Measurements from ENCODE around the gene TCF3. TPM values are rescaled to one million over a fixed set of nuclear protein-coding genes. Genes with fewer than 3 reads are reported as not detected.

Gene TCF3
- polyA plus RNA-seq, 1 donor from 2014 or later = 31.7 TPM

DNA sequence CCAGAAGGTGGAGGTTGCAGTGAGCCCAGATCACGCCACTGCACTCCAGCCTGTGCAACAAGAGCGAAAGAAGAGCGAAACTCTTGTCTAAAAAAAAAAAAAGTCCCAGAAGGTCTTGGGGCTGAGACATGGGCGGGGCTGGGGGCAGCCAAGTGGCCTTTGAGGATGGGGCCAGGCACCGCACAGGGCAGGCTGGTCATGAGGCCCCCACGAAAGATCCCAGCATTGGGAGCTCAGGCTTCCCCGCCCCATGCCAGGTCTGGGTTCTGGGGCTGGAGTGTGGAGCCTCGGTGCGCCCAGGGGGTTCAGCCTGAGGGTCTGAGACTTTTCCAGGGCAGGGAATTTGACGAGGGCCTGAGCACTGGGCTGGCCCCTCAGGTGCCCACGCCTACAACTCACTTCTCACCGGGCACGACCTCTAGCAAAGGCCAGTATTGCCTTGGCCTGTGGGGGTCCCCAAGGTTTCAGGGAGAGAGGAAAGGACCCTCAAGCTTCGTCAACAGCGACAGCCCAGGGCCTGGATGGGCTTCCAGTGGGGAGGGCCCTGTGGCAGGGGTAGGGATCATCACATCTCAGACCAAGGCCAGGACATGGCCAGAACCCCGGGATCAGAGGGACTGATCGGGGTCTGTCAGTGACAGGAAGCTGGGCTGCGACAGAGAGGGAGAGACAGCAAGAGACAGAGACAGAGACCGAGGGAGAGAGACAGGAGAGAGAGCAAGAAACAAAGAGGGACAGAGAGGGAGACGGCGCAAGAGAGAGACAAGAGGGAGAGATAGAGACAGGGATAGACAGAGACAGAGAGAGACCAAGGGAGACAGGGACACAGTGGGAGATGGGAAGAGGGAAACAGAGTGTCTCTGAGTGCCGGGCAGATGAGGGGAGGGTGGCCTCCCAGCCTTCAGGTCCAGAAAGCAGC is 76.8 kb downstream of the TCF3 start:
- Histone ChIP-seq H3K4me3 (ENCODE audit: low read length) (no peak overlapping the region), H3K9me3 (ENCODE audit: low read length) (no peaks in the 10 kb centered on the region), H4K20me1 (ENCODE audit: insufficient read depth) (no peaks in the 10 kb centered on the region), H3K36me3 (ENCODE audit: insufficient read depth, low read length) (peaks cover 2% of the 10 kb centered on the region), H2AFZ (ENCODE audit: low read depth, low read length) (no peak overlapping the region), H3K4me2 (ENCODE audit: low read length) (no peak overlapping the region), H3K27me3 (ENCODE audit: insufficient read depth, low read depth, low read length) (no peaks in the 10 kb centered on the region), H3K27ac (ENCODE audit: low read length) (no peak overlapping the region), H3K79me2 (replicated peaks; ENCODE audit: insufficient read depth, low read length) (no peaks in the 10 kb centered on the region), H3F3A (ENCODE audit: insufficient read depth, low read length, poor library complexity, severe bottlenecking) (no peaks in the 10 kb centered on the region), H3K9me2 (ENCODE audit: insufficient read depth, low read length) (no peaks in the 10 kb centered on the region), H3K9ac (ENCODE audit: low read length) (no peak overlapping the region)
- TF ChIP-seq RAD21 (conservative IDR thresholded peaks at IDR 0.05) = no peak
- no peak for TF ChIP-seq POLR2AphosphoS5 (IDR thresholded peaks at IDR 0.05)
- no peak for TF ChIP-seq EP300 (conservative IDR thresholded peaks at IDR 0.05; ENCODE audit: poor library complexity, severe bottlenecking)
- TF ChIP-seq, protein P1, sequence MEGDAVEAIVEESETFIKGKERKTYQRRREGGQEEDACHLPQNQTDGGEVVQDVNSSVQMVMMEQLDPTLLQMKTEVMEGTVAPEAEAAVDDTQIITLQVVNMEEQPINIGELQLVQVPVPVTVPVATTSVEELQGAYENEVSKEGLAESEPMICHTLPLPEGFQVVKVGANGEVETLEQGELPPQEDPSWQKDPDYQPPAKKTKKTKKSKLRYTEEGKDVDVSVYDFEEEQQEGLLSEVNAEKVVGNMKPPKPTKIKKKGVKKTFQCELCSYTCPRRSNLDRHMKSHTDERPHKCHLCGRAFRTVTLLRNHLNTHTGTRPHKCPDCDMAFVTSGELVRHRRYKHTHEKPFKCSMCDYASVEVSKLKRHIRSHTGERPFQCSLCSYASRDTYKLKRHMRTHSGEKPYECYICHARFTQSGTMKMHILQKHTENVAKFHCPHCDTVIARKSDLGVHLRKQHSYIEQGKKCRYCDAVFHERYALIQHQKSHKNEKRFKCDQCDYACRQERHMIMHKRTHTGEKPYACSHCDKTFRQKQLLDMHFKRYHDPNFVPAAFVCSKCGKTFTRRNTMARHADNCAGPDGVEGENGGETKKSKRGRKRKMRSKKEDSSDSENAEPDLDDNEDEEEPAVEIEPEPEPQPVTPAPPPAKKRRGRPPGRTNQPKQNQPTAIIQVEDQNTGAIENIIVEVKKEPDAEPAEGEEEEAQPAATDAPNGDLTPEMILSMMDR (IDR thresholded peaks at IDR 0.05; ENCODE audit: poor library complexity, severe bottlenecking) = no peak
- no peak for TF ChIP-seq SMC3 (conservative IDR thresholded peaks at IDR 0.05; ENCODE audit: poor library complexity)
- no peak for TF ChIP-seq MXI1 (conservative IDR thresholded peaks at IDR 0.05; ENCODE audit: poor library complexity, severe bottlenecking)
- TF ChIP-seq EZH2 (IDR thresholded peaks at IDR 0.05; ENCODE audit: borderline replicate concordance, insufficient read depth, low read length, poor library complexity, severe bottlenecking) = no peak
- TF ChIP-seq TAF1 (IDR thresholded peaks at IDR 0.05; ENCODE audit: low read depth) = no peak
- TF ChIP-seq, protein P2, sequence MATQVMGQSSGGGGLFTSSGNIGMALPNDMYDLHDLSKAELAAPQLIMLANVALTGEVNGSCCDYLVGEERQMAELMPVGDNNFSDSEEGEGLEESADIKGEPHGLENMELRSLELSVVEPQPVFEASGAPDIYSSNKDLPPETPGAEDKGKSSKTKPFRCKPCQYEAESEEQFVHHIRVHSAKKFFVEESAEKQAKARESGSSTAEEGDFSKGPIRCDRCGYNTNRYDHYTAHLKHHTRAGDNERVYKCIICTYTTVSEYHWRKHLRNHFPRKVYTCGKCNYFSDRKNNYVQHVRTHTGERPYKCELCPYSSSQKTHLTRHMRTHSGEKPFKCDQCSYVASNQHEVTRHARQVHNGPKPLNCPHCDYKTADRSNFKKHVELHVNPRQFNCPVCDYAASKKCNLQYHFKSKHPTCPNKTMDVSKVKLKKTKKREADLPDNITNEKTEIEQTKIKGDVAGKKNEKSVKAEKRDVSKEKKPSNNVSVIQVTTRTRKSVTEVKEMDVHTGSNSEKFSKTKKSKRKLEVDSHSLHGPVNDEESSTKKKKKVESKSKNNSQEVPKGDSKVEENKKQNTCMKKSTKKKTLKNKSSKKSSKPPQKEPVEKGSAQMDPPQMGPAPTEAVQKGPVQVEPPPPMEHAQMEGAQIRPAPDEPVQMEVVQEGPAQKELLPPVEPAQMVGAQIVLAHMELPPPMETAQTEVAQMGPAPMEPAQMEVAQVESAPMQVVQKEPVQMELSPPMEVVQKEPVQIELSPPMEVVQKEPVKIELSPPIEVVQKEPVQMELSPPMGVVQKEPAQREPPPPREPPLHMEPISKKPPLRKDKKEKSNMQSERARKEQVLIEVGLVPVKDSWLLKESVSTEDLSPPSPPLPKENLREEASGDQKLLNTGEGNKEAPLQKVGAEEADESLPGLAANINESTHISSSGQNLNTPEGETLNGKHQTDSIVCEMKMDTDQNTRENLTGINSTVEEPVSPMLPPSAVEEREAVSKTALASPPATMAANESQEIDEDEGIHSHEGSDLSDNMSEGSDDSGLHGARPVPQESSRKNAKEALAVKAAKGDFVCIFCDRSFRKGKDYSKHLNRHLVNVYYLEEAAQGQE (IDR thresholded peaks at IDR 0.05; ENCODE audit: borderline replicate concordance) = no peak

DNA sequence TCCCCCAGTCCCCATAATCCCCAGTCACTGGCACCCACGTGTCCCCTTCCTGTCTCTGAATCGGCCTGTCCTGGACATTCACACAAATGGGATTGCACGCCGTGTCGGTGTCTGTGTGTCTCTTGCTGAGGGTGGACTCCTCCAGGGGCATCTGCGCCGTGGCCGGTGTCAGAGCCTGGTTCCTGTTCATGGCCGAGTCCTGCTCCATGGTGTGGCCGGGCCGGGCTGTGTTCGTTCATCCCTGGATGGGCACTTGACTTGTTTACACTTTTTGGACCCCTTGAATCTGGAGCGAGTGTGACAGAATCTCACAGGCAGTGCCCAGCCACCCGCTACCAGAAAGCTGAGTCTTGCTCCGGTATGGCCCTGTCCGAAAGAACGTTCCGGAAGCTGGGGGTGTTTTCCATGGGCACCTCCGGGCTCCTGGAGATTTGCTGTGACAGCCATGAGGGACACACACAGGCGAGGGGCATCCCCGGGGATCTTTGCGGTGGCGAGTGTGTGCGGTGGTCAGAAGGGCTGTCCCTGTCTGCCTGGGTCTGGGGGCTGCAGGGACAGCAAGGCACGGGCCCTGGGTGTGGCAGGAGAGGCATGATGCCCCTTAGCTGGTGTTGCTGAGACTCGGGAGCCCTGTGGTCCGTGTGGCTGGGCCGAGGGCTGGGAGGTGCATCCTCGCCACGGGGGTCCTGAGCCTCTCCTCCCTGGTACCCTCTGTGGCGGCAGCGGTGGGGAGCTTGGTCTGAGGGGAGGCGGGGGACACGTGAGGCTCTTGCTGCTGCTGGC is 77.9 kb downstream of the TCF3 start:
- TF ChIP-seq RAD21 (conservative IDR thresholded peaks at IDR 0.05) (no peak), MXI1 (conservative IDR thresholded peaks at IDR 0.05; ENCODE audit: poor library complexity, severe bottlenecking) (no peak), POLR2AphosphoS5 (IDR thresholded peaks at IDR 0.05) (no peak), EZH2 (IDR thresholded peaks at IDR 0.05; ENCODE audit: borderline replicate concordance, insufficient read depth, low read length, poor library complexity, severe bottlenecking) (no peak), SMC3 (conservative IDR thresholded peaks at IDR 0.05; ENCODE audit: poor library complexity) (no peak), TAF1 (IDR thresholded peaks at IDR 0.05; ENCODE audit: low read depth) (no peak), EP300 (conservative IDR thresholded peaks at IDR 0.05; ENCODE audit: poor library complexity, severe bottlenecking) (no peak)
- TF ChIP-seq, protein P1 (IDR thresholded peaks at IDR 0.05; ENCODE audit: poor library complexity, severe bottlenecking) = no peak
- TF ChIP-seq, protein P2 (IDR thresholded peaks at IDR 0.05; ENCODE audit: borderline replicate concordance) = no peak
- Histone ChIP-seq H3K27ac (ENCODE audit: low read length) (no peak overlapping the region), H3K27me3 (ENCODE audit: insufficient read depth, low read depth, low read length) (no peaks in the 10 kb centered on the region), H3K9me3 (ENCODE audit: low read length) (no peaks in the 10 kb centered on the region), H3K4me2 (ENCODE audit: low read length) (no peak overlapping the region), H3K36me3 (ENCODE audit: insufficient read depth, low read length) (no peaks in the 10 kb centered on the region), H3K9ac (ENCODE audit: low read length) (no peak overlapping the region), H3F3A (ENCODE audit: insufficient read depth, low read length, poor library complexity, severe bottlenecking) (no peaks in the 10 kb centered on the region), H2AFZ (ENCODE audit: low read depth, low read length) (no peak overlapping the region), H3K4me3 (ENCODE audit: low read length) (no peak overlapping the region), H3K79me2 (replicated peaks; ENCODE audit: insufficient read depth, low read length) (no peaks in the 10 kb centered on the region), H3K9me2 (ENCODE audit: insufficient read depth, low read length) (no peaks in the 10 kb centered on the region), H4K20me1 (ENCODE audit: insufficient read depth) (no peaks in the 10 kb centered on the region)
